Effector CD8-positive, alpha-beta T cell (primary cell): ENCODE measurements around the gene SOX6.

ENCODE experiments used
- DNase-seq: peaks from one replicate; lab custom pipeline; 2025; lab: John Stamatoyannopoulos, UW

The SOX6 gene

DNA sequence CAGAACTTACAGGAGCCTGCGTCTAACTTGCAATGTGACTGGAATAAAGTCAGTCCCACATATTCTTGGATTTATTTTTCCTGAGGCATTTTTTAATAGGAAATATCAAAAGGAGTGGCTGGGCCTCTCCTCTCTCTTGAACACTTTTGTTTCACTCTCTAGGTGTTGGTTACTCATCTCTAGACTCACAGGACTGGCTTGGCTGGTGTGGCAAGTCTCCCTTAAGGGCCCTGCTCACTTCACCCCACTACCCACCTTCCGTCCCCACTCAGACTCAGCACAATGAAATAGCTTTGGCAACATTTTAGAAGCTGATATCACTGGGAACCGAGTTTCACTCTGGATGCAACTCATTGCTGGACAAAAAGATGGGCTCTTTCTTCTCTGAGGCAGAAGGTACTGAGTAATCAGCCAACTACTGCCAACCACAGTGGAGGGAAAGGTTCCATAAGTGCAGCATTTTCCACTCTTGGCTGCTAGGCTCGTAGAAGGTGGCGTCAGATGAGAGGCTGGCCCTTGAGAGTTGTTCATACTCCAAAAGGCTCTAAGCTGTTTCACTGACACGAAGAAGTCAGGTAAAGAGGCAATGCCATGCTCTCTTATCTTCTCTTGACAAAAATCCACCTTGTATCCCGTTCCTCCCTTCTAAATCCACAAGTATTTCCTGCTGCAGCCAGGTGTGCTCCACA is 390.6 kb downstream of the SOX6 start:
- DNase-seq: no peak

DNA sequence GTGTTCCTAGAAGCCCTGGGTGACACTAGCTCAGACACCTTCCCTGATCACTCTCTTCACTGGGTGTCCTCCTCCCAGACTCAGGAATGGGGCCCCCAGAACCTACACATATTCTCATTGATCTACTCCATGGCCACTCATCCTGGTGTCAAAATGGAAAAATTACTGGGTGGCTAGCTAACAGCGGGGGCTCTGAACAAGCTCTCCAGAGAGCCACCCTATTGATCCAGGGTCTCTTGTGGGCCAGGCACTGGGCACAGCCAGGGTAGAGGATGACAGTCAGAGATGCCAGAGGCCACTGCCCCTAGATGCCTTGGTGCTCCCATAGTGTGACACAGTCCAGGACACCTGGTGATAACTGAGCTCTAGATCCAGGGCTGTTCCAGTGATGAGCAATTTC is 393.1 kb downstream of the SOX6 start:
- no peak for DNase-seq

DNA sequence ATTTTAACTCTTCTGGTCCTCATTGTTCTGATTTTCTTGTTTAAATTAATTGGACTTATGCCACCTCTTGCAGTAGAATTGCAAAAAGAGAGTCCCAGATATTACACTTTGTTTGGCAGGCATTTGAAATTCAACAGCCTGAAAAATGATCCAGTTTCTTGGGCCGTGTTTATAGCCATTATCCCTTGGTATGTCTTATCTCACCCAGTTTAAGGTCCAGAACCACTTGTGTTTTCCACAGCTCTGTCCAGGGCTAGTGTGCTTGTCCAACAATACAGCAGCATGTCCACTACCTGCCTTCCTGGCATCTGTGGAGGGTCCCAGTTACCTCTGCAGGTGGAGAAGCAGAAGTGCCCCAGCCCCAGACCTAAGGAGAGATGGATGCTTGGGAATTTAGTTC is 397.4 kb downstream of the SOX6 start:
- DNase-seq: no peak

DNA sequence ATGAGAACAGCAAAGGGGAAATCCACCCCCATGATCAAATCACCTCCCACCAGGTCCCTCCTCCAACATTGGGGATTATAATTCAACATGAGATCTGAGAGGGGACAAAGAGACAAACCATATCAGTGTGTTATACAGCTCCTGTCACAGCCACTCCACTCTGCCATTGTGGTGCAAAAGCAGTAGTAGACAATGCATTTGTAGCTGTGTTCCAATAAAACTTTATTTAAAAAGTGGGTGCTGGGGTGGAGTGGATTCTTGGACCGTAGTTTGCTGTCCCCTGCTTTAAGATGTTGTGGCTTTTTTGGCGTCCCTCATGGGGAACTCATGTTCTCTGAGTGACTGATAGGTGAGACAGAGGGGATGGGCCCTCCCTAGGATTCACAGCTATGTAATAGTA is 399.1 kb downstream of the SOX6 start:
- no peak for DNase-seq

DNA sequence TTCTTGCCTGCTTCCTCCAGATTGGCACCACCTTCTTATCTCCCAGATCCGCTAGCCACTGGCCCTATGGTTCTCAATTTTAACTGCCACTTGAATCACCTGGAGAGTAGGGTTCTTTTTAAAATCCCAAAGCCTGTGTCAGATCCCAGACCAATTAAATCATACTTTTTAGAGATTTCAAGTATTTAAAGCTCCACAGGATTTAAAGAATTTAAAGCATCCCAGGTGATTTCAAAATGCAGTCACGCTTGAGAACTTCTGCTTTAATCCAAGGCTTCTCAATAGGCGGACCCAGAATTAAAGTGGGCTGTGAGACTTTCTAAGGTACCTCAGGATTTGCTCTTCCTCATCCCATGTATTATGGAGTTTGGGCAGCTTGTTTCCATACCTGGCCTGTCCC is 400.0 kb downstream of the SOX6 start:
- no peak for DNase-seq

DNA sequence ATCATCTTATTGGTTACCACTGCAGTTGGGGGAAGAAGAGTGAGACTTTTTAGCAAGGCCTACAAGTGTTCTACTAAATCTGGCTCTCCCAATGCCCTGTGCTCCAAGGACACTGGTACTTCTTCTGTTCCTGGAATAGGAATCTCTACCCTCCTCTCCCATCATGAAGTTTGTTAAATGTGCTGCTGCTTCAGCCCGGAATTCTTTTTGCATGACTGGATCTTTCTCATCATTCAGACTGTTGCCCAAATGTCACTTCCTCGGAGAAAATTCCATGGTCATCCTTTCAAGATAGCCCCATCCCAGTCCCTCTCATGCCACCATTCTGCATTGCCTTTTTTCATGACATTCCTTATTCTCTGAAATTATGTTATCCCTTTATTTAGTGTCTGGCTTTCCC is 400.8 kb downstream of the SOX6 start:
- no peak for DNase-seq

DNA sequence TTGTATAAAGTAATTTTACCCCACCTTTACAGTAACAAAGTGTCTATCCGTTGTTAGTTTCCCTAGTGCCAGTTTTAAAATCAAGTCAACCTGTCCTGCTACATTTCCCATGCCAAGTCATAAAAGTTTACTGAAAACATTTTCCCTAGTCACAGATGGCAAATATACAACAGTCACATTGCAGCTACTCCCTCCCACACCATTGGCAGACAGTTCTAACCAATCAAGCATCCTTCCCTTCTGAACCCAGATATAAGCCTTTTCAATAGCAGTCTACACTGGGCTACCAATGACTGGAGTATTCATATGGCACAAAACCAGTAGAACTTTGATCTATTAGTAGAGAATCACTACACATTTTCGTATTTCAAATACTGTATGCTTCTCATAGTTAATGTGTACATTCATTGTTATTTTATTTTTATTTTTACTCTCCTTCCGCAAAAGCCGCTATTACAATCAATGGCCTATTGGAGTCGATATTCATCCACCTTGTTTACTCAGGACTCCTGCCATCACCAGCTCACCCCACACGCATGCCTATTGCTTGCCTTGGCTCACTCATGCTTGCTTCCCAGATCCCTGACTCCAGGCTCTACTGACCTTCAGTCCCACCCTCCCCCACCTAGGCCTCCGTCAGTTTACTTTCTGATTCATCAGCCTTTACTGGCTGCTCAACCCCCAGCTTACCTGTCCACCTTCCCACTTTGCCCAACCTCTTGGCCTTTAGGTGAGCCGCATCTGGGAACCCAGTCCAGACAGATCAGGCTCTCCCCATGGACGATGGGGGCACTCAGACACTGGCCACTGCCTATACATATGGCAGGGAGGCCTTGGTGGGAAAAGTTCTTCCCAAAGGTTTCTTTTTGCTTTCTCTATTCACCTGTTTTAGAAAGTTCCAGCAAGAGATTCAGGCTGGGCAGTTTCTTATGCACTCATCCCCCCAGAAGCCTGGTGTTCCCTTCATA is 408.4 kb downstream of the SOX6 start:
- DNase-seq: no peak

DNA sequence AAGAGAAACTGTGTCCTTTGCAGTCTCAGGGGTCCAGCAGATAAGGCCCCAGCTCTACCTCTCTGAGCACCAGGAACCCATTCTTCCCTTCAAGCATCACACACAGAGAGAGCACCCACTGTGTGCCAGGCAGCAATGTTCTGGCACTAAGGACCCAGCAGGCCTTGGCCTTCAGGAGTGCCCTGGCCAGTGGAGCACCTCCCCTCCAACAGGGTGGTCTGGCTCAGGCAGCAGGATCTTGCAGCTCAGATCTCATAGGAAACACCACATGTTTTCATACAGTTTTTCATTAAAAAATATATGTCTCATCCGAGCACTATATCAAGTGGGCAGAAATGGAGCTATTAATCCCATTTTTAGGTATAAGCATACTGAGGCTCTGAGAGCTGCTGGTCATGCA is 410.6 kb downstream of the SOX6 start:
- no peak for DNase-seq

DNA sequence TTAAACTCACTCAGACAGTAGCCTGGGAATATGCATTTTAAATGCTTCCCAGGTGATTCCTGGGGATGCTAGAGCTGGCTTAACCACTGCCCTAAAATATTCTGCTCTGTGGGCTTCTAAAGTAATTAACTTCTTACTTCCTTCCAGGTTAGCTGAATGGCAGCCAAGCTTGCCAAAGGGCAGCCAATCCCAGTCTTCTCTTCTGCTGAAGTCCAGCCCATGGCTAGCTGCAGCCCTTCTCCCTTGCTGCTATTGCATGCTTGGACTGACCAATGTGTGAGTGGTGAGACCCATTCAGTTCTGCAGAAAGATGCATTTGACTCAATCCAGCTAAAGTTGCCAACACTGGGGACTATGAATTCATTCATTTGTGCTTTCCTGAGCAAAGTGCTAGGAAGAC is 411.9 kb downstream of the SOX6 start:
- DNase-seq: no peak

DNA sequence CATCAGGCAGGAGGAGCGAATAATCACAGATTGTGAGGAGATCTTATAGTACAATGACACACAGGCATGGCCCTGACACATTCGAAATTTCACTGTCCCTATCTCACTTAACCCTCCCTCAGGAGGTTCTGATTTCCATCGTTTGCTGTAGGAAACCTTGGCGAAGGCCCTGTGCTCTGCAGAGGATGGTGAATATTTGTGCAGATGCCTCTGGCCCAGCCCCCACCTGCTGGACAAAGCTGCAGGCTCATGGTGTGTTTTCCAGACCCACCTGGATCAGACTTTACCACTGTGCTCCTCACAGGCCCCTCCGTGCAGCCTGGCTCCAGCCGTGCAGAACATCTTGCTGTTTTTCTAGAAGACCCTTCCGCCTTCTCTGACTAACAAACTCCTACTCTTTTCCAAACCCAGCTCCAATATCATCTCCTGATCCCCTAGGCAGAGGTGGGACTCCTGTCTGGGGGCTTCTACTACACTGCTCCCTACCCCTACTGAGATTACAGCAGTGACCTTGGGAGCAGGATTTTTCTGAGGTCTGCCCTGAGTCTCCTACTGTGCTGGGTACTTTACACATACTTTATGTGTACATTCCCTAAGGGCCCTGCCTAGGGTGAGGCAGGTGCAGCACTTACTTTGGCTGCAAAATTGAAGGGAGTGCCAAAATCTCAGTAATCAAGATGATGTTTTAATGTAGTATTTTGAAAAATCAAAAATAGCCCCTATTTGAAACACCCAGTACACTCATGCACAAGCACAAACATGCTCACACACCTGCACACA is 412.7 kb downstream of the SOX6 start:
- no peak for DNase-seq

DNA sequence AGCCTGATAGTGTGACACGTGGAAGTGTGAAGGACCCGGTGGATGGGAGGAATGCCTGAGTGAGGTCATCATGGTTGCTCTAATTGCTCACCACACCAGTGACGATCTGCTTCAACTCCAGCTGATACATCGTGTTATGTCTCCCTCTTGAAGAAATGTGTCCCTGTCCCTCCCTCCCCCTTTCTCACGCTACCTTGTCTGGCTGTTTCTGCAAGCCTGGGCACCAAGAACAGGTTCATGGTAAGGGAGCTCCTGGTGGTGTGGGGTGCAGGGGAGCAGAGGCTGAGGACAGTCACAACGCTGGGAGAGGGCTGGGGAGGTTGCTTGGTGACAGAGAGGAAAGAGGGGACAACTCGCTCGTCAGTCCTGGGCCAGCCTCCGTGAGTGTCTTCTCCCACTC is 413.4 kb downstream of the SOX6 start:
- no peak for DNase-seq

DNA sequence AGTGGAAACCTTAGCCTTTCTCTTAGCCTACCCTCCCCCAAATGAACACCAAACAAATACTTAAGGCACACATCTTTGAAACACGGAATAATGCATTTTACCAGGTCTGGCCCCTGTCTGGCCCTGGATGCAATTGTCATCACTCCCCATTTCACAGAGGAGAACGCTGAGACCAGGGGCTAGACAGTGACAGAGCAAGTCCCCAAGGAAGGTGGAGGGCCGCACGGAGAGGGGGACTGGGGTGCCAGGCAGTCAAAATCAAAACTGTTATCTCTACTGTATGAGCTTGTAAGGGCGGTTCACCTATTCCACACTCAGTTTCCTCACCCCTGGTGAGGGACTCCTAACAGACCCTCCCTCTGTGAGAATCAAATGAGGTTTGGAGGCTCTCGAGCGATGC is 414.2 kb downstream of the SOX6 start:
- DNase-seq: no peak

DNA sequence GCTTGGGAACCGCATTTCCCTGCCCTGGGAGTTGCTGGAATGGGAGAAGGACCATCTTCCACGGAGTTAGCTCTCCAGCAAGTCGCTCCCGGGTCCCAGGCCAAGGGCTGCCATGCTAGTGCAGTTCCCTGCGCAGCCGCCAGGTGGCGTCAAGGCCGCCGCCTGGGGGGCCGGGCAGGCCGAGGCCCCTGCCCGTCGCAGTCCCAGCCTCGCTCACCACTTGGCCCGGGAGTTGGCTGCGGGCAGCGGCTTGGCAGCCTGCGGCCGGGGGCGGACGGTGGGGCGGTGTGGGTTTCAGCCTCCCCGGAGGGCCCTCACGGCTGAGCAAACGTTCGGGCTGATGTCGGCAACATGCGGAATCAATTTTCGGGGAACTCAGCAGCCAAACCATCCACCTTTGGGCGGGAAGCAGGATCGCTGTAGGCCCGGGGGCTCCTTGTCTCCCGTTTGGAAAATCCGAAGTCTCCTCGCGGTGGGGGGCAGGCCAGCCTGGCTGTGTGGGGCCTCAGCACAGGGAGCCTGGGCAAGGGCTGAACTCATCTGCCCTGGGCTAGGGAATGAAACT is 415.1 kb downstream of the SOX6 start:
- DNase-seq: no peak

DNA sequence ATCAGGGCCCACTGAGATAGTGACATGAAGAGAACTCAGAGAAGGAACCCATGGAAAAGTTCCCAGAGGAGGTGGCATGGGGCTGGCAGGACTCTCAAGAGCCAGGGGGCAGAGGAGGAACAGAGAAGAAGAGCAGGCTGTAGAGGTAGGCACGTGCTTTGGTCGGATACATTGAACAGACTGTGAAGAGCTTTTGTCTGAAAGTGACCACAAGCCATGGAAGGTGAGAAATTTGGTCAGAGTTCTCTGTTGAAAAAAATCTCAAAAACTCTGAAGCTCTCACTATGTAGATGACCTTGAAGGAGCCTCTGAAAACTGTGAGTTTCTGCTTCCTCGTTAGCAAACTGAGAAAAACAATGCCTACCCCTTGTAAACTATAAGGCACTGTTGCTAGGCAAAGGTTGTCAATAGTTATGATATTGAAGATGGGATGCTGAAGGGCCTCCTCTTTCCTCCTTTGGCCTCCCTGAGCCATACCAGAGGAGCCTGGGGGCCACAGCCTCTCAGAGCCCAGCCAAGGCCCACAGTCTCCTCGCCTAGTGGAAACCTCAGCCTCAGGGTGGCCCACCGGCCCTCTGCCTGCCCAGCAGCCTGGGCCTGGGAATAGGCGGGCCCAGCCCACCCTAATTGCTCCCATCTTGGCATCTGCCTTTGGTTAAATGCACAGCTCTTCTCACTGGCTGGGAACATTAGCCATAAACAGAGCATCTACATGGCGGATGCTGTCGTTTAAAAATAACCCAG is 415.7 kb downstream of the SOX6 start:
- DNase-seq: no peak

DNA sequence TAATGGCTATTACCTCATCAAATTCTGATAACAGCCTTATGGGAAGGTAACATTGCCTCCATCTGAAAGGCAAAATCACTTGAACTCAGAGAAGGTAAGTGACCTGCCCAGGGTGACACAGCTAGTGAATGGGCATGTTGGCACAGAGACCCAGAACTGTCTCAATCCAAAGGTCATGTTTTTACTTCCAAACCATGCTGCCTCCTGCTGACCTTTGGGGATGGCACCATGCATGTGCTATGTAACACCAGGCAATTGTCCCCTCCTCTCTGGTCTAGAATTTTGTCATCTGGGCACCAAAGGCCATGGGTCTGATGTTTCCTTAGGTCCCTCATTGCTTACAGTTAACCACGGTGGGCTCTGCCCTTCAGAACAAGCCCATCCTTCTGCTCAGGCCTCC is 417.4 kb downstream of the SOX6 start:
- no peak for DNase-seq

DNA sequence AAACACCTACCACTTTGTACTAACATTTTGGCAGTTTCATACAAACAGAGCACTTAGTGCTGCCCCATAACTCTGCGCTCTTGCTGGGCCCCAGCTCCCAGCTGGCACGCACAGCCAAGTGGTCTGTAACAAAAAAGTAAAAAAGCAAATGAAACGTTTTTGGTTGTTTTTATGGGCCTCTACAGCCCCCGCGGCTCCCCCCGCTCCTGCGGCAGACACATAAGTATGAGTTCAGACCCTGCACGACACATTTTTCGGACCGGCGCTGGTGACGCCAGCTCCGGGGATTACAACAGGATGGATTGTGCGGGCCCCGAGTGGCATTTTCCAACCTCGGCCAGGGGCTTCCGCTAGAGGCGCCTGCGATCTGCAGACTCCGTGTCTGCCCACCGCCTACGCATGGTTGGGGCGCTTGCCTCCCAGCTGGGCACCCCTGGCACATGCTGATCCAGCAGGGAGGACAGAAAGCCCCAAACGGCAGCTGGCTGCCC is 418.2 kb downstream of the SOX6 start:
- DNase-seq: no peak

DNA sequence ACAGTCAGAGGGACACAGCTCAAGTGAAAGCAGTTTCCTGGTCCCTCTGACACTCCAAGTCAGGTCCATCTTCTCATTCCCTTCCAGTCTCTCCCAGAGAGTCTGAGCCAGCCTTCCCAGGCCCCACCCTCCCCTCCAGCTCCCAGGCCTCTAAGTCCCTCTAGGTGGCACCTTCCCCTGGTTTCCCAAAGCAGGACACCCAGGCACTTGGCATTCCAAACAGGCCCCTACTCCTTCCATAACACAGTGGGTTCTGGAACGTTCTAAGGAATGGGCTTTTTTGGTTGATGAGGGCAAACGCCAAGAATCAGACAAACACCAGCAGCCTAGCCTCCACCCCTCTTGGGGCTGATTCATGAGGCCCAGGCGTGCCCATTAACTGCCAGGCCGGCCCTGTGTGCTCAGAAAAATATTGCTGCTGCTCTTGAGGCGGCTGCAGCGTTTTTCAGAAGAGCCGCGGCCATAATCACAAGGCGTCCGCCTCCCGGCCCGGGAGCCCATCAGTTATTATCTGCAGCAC is 418.7 kb downstream of the SOX6 start:
- DNase-seq: no peak

DNA sequence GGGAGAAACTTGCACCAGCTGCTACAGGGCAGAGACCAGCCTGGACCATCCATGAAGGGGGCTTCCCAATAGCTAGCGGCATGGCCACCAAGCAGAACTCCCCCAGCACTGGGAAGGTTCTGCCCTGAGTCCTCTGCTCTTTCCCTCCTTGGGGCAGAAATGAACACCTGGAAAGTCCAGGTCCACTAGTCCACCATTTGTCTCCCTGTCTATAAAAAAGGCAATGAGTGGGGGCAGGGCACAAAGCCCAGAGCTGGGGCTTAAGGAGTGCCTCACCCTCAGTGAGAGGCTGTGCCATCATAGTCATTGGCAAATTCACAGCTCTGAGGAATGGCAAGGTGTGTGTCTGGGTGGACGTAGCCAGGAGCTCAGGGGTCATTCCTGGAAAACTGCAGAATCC is 420.3 kb downstream of the SOX6 start:
- DNase-seq: no peak

DNA sequence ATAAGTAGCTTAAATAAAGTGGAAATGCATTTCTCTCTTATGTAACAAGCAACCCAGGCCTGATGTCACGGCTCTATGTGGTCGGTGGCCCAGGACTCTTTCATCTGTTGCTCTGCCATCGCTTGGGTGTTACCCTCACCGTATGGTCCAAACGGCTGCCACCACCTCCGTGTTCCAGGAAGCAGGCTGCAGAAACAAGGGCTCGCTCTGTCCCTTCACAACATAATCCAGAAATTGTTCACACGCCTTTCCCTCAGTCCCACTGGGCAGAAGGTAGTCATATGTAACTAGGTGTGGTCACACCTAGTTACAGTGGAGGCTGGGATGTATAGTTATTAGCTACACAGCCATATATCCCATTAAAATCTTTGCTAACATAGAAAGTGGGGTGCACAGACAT is 421.0 kb downstream of the SOX6 start:
- no peak for DNase-seq

DNA sequence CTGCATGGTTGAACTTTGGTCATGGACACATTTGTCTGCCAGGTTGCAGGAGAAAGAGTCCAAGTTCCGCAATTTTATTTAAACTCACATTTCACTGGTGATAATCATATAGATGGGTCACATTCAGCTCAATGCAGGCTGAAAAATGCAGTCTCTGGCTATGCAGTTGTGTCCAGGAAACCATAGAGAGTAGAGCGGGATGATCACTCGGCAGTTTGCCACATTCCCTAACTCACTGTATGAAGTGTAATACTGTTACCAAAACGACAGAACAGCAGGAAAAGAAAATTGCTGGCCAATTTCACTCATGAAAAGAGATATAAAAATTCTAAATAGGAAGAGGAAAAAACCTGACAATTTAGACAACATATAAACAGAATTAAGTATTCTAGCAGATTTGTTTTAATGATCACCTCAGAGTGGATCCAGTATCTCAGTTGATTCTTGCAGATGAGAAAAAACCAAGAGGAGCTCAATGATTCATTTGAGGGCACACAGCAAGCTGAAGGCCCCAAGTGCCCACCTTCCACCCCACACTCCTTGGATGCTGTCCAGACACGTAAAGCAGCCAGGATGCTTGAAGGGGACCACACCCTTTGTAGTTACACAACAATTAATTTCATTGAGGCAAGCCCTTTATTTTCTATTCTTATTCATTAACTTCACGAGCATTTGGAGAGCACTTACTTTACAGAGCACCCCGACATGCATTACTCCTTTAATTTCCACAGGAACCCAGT is 422.3 kb downstream of the SOX6 start:
- DNase-seq: no peak
